PFSK-1 (cell line): ENCODE measurements around the gene LCN10.

ENCODE experiments used
- FOXP2 ChIP-seq: optimal IDR thresholded peaks from 2 replicates; pipeline ENCODE3; 2011; ENCODE audit warnings: borderline replicate concordance, control low read depth, inconsistent platforms; ENCODE audit not compliant: insufficient read depth; ENCODE audit errors: extremely low read length, extremely low read depth
- POLR2AphosphoS5 ChIP-seq: IDR thresholded peaks from 2 replicates; pipeline ENCODE4 v1.6.1; 2012; ENCODE audit warnings: low read depth, mild to moderate bottlenecking, control low read depth, low read length, moderate library complexity
- SIN3A ChIP-seq: IDR thresholded peaks from 2 replicates; pipeline ENCODE4 v1.6.1; 2012; ENCODE audit warnings: mild to moderate bottlenecking, low read length, moderate library complexity, borderline replicate concordance; ENCODE audit not compliant: insufficient read depth
- TAF1 ChIP-seq: IDR thresholded peaks from 2 replicates; pipeline ENCODE4 v1.6.1; 2012; ENCODE audit warnings: low read length, control low read depth, borderline replicate concordance; ENCODE audit not compliant: insufficient read depth
- TF ChIP-seq, protein P1 (sequence below), 2 experiments: IDR thresholded peaks; 2 replicates each; pipeline versions ENCODE4 v1.6.1 to v1.8.0; 2011 to 2012; ENCODE audit warnings: low read depth in 2 of 2, low read length in 2 of 2, control low read depth in 1 of 2, inconsistent platforms in 1 of 2, mild to moderate bottlenecking in 1 of 2, moderate library complexity in 1 of 2; ENCODE audit not compliant: insufficient read depth in 1 of 2

Gene LCN10

GRCh38 chr9:136733611-136734010 lies 9.1 kb downstream of the LCN10 start:
- no peak for TF ChIP-seq TAF1
- no peak for TF ChIP-seq SIN3A
- TF ChIP-seq FOXP2: no peak
- TF ChIP-seq, protein P1, sequence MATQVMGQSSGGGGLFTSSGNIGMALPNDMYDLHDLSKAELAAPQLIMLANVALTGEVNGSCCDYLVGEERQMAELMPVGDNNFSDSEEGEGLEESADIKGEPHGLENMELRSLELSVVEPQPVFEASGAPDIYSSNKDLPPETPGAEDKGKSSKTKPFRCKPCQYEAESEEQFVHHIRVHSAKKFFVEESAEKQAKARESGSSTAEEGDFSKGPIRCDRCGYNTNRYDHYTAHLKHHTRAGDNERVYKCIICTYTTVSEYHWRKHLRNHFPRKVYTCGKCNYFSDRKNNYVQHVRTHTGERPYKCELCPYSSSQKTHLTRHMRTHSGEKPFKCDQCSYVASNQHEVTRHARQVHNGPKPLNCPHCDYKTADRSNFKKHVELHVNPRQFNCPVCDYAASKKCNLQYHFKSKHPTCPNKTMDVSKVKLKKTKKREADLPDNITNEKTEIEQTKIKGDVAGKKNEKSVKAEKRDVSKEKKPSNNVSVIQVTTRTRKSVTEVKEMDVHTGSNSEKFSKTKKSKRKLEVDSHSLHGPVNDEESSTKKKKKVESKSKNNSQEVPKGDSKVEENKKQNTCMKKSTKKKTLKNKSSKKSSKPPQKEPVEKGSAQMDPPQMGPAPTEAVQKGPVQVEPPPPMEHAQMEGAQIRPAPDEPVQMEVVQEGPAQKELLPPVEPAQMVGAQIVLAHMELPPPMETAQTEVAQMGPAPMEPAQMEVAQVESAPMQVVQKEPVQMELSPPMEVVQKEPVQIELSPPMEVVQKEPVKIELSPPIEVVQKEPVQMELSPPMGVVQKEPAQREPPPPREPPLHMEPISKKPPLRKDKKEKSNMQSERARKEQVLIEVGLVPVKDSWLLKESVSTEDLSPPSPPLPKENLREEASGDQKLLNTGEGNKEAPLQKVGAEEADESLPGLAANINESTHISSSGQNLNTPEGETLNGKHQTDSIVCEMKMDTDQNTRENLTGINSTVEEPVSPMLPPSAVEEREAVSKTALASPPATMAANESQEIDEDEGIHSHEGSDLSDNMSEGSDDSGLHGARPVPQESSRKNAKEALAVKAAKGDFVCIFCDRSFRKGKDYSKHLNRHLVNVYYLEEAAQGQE (IDR thresholded peaks at IDR 0.05; ENCODE audit: insufficient read depth in 1 of 2, low read depth in 2 of 2, low read length in 2 of 2): no peak

- TF ChIP-seq SIN3A (no peak), FOXP2 (no peak), TAF1 (no peak), POLR2AphosphoS5 (no peak)
- TF ChIP-seq, protein P1 (IDR thresholded peaks at IDR 0.05; ENCODE audit: insufficient read depth in 1 of 2, low read depth in 2 of 2, low read length in 2 of 2): no peak
These were observed 10.1 kb downstream of the LCN10 start for GRCh38 chr9:136732444-136733178.

DNA sequence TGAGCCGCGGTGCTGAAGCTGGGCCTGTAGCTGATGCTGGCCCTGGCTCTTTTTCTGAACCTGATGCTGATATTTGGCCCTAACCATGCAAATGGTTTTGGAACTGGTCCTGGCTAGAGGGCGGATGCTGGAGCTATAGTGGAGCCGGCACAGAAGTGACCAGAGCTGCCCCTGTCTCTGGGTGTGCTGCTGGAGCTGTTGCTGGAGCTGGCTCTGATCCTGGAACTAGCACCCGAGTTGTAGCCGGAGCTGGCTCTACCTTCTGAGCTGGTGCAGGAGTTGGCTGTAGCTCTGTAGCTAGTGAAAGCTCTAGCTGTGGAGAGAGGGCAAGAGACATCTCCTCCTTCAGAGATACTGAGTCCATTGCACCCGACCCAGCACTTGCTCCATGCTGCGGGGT lies 12.8 kb downstream of the LCN10 start:
- TF ChIP-seq, protein P1 (IDR thresholded peaks at IDR 0.05; ENCODE audit: insufficient read depth in 1 of 2, low read depth in 2 of 2, low read length in 2 of 2): no peak

- TF ChIP-seq SIN3A (no peak), FOXP2 (no peak), POLR2AphosphoS5 (peak; percentile 75; the same call in 1 of the 2 replicates), TAF1 (0 out of 2 replicates have a peak, but pooled peaks have one; percentile 46)
- TF ChIP-seq, protein P1 (IDR thresholded peaks at IDR 0.05; ENCODE audit: insufficient read depth in 1 of 2, low read depth in 2 of 2, low read length in 2 of 2): no peak
These were observed 13.6 kb downstream of the LCN10 start for GRCh38 chr9:136729144-136729543.

DNA sequence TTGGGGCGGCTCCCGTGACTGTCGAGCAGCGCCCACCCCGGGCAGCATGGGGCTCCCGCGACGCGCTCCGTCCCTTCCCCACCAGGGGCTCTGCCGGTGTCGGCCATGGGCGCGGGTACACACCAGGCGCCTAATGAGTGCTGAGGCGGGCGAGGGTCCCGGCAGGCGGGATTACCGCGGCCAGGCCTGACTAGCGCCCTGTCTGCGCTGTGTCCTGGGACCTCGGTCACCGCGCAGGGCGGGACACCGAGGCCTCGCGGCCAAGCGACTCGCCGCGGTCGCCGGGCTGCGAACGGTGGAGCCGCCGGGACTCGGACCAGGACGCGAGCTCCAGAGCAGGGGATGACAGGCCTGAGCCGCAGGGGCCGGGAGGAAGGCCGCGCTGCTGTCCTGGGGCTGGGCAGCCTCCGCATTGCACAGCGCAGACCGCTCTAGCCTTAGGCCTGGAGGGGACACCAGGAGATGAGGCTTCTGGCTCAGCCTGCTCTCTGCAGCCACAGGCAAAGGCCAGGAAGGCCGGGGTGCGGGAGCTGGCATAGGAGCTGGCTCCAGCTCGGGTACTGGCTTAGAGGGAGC lies 14.1 kb downstream of the LCN10 start:
- no peak for TF ChIP-seq SIN3A
- TF ChIP-seq POLR2AphosphoS5: no peak
- no peak for TF ChIP-seq TAF1
- no peak for TF ChIP-seq FOXP2
- TF ChIP-seq, protein P1 (IDR thresholded peaks at IDR 0.05; ENCODE audit: insufficient read depth in 1 of 2, low read depth in 2 of 2, low read length in 2 of 2): no peak
